CD1c-positive myeloid dendritic cell (primary cell): ENCODE measurements around the gene RMP24.
"Not testable (repeated sequence)": the region's sequence is repeated elsewhere in the genome, so short reads cannot be mapped to it uniquely, and the experiment has no call there.

Experiments
- DNase-seq: peaks from one replicate; pipeline ENCODE4 v3.0.0-alpha.2; 2016; ENCODE audit errors: extremely low spot score

RMP24 gene

DNA sequence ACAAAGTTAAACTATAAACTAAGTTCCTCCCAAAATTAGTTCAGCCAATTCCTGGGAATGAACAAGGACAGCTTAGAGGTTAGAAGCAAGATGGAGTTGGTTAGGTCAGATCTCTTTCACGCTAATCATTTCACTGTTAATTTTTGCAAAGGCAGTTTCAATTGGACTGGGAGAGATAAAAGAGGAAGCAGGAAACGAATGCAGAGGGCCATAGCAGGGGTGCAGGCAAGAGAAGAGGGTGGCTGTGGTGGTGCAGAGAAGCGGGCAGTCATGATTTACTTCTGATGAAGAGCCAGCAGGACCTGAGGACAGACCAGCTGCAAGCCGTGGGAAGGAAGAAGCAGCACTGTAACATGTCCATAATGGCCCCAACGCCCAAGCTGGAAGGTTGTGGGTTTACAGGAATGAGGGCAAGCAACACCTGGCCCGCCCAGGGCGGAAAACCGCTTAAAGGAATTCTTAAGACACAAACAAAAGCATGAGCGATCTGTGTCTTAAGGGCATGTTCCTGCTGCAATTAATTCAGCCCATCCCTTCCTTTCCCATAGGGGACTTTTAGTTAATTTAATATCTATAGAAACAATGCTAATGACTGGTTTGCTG is 4.1 kb upstream of the RMP24 start:
- peak; percentile 9 for DNase-seq

DNA sequence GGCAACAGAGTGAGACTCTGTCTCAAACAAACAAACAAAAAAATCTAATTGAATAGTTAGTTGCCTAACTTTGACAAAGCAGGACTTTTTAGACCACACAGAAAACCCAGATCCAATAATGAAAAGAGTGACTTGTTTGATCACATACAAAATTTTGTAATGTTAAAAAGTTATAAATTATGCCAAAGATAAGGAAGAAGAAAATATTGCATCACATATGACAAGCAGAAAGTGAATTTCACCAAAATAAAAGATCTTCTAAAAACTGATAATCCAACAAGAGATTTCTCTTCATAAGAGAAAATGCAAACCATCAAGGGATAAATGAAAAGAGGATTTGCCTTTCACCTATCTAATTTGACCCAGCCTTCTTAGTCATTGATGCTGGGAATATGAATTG is 2.8 kb upstream of the RMP24 start:
- no peak for DNase-seq

DNA sequence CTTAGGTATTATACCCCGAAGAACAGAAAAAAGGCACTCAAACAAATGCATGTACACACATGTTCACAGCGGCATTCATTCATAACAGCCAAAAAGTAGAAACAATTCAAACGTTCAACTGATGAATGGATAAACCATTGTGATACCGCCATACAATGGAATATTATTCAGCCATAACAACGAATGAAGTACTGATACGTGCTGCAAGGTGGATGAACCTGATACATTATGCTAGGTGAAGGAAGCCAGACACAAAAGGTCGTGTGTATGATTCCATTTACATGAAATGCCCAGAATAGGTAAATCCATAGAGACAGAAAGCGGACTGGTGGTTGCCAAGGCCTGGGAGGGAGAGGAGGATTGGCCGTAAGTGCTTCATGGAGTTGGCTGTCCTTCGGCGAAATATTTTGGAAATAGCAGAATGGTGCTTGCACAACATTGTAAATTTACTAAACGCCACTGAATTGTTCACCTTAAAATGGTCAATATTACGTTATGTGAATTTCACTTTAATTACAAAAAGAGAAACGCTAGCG is 750 bp upstream of the RMP24 start:
- DNase-seq: no peak

DNA sequence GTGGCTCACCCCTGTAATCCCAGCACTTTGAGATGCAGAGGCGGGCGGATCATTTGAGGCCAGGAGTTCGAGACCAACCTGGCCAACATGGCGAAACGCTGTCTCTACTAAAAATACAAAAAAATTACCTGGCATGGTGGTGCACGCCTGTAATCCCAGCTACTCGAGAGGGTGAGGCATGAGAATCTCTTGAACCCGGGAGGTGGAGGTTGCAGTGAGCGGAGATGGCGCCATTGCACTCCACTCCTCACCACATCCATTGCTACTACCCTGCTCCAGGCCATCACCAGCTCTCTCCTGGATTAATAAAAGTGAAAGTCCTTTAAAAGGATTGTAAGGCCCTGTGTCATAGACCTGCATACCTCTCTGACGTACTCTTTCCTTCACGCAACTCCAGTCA is 1.2 kb downstream of the RMP24 start:
- DNase-seq: no peak

DNA sequence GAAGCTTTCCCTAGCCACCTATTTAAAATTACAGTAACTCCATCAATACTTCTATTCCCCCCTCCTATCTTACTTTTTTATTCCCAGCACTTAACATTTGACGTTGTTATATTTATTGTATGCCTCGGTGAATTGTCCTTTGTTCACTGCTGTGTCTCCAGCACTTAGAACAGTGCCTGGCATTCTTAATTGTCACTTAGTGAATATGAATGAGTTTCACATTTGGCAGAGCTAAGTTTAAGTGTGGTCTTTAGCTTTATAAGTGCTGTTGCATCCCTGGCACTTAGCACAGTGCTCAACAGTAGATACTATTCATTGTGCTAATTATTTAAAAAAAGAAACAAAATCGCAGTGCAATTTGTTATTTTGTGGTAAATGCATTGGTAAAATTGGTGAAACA is 1.7 kb downstream of the RMP24 start:
- DNase-seq: no peak

DNA sequence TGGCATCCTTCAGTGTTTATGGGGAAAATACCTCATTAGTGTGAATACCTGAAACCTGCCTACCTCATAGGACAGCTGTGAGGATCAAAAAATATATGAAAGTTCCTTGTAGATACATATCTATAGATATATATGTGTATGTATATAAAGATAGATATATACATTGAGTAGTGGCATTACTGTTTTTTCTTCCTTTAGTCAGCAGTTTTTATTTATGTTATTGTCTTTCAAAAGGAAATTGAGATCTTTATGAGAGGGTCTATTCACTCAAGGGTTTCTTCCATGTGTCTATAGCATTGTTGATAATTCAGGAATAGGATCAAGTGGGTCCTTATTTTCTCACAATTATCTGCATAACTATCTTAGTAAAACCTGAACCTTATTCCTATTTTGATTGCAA is 6.6 kb downstream of the RMP24 start:
- no peak for DNase-seq

DNA sequence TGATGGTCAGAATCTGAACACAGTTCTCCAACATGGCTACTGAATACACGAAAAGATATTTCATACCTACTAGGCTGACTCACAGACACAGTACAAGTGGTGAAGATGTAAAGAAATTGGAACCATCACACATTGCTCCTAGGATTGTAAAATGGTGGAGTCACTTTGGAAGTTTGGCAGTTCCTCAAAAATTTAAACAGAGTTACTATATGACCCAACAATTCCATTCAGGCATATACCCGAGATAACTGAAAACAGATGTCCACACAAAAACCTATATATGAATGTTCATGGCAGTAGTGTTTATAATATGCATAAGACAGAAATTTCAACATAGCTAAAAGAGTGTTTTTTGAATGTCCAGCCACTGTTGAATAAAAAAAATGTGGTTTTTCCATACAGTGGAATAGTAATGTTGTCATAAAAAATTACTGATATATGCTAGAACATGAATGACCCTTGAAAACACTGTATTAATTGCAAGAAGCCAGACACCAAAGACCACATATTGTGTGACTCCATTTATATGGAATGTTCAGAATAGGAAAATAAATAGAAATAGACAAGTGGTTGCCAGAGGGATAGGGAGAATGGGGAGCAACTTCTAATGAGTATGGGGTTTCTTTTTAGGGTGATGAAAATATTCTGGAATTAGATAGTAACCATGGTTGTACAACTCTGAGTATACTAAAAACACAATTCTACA is 10.1 kb downstream of the RMP24 start:
- DNase-seq: no peak

DNA sequence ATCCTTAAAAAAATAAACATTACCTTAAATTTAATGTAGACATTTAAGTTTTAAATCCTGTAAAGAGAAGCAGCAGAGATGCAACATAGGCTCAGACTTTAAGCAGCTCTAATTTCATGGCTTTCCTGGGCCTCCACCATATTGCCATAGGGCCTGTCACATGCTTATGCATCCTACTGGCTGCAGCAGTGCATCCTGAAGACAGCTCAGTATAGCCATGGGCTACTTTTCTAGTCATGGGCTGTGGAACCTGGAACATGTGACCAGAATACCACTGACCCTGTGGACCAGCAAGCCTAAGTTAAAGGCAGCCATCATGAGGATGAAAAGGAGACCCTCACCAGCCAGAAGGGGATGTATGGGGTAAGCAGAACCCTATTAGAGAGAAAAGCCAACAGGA is 10.7 kb downstream of the RMP24 start:
- no peak for DNase-seq

DNA sequence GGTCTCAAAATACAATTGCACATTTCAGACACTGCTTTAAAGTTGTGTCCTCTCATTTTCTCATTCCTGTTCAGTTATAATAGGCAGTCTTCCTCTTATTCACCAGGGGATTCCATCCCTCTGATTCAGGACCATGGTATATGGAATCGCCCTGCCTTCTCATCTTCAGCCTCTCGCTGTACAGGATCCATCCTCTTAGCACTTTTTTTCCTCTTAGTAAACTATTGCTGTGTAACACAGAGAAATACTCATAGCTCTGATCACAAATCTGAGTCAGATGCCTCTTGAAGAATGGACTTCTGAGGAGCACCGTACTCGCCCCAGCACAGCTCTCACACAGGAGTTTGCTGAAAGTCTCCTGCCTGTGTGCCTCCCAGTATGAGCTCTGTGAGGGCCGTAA is 11.3 kb downstream of the RMP24 start:
- DNase-seq: no peak

DNA sequence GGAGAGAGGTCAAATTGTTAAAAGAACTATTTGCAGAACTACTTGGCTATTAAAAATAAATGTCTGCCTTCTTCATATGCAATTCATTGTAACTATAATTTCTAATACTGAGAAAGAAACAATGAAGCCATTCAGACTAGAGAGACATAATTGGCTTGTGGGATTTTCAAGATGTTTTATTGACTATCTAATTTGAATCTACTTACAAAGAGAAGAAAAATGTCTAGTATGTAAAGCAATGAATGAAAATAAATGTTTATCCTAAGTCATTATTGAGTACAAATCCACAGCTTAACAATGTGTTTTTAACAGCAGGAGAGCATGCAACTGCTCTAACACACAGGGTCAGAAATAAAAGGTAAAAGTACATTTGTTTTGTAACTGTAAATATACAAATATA is 19.2 kb downstream of the RMP24 start:
- no peak for DNase-seq

DNA sequence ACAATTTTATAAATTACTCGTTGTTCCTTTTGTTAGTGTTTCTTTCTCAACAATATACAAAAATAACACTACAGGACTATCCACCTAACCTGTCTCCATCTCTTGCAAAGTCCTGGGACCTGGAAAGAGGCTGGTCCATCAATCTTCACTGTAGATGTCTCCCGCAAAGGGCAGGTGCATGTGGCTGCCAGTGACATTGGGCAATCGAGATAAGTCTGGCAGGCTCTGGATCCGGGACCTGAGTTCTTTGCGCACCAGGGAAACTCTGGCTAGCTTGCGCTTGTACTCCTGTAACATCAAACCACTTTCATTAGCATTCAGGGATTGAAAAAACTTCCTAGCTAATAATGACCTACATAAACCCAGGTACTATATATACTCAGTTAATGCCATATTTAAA is 20.5 kb downstream of the RMP24 start:
- DNase-seq: no peak

DNA sequence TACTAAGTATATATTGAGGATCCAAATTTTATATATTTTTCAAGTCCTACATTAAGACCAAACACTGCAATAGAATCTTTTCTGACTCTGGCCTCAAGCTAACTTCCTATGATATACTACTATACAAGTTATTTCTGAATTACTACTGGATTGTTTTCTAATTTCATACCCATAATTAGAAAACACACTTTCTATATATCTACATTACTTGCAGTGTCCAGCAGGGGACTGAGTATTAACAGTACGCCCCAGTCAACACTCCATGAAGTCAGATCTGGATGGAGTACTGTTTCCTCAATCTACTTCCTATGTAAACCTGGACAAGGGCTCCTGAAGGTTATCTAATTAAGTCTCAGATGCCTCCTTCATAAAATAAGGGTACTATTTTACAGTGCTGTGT is 26.5 kb downstream of the RMP24 start:
- DNase-seq: no peak

DNA sequence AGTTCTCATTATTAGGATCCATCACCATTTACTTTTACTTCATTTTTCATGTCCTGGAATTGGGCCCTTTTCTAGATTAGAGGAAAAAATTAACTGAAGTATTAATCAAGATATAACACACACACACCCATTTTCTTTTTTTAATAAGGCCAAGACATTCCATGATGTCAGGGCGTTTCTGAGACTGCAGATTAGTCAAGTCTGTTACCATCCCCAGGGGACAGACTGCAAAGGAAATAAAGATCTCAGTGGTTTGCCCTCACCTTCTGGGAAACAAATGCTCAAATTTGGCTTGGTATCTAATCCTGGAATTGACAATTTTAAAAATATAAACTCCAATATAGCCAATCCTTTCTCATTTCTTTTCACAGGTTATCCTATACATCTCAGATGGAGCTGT is 27.4 kb downstream of the RMP24 start:
- no peak for DNase-seq

DNA sequence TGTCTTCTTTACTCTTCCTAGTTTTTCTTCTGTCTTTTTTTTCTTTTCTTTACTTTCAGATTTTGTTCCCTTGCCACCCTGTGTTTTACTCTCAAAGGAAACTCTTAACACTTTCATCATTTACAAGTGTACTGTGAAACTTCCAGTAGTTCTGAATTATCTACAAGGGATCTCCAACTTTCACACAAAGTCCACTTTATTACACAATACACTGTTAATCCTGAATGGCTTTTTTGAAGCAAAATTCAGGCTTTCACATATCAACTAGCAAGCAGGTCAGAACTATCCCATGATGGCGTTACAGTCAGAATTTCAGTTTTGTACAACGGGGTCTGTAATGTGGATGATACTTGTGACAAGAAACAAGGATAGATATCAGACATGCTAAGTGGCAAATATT is 34.5 kb downstream of the RMP24 start:
- DNase-seq: no peak

DNA sequence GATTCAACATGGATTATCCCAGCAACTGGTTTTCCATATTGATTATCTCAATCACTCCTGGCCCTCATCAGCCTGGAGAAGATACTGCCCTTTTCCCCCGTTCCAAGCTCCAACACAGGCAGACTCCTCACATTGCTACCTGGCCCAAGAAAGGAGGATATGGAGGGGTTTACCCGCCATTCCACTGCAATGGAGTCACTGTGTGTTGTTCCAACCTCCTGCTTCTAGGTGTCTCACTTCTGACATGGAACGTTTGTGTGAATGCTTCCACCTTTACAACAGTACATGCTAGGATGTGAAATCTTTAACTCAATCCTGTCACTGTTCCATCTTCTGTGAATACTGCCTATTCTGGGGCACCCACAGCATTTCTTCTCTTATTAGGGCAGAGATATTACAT is 36.7 kb downstream of the RMP24 start:
- no peak for DNase-seq

DNA sequence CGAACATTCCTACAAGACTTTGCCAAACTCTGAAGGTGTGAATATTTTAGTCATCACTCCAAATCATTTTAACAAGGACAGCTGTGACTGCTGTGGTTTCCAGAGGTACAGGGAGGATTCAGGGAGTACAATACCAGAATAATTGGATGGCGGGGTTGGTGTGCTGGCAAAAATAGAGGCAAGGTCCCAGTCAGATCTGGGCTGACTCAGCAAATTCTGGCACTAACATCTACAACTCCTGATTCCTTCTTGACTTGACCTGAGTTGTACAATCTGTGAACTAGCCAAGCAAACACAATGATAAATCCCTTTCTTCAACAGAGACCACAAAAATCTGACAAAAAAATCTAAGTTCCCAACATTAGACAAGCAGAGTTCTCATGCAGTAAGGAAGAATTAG is 40.4 kb downstream of the RMP24 start:
- DNase-seq: no peak

DNA sequence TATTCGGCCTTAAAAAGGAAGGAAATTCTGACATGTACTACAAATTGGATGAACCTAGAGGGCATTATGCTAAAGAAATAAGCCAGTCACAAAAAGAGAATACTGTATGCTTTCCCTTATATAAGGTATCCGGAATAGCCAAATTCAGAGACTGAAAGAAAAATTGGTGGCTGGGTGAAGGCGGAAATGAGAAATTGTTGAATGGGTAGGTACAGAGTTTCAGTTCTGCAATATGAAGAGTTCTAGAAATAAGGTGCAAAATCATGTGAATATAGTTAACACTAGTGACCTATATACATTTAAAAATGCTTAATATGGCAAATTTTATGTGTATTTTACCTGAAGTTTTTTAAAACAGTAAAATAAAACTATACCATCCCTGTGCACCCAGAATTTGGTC is 43.1 kb downstream of the RMP24 start:
- peak; percentile 22 for DNase-seq

DNA sequence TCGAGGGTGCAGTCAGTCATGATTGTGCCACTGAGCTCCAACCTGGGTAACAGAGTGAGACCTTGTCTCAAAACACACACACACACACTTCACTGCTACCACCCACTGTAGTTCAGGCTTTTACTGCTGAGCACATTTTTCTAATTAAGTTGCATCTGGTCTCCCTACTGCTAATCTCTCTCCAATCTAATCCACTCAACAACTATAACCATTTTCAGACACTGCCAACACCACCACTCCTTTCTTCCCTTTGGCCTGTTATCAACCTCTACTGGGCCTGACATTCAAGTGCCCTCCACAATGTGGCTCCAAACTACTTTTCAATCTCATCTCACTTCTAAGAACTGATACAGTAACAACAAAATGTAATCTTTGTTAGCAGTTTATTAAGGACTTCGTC is 44.8 kb downstream of the RMP24 start:
- no peak for DNase-seq

DNA sequence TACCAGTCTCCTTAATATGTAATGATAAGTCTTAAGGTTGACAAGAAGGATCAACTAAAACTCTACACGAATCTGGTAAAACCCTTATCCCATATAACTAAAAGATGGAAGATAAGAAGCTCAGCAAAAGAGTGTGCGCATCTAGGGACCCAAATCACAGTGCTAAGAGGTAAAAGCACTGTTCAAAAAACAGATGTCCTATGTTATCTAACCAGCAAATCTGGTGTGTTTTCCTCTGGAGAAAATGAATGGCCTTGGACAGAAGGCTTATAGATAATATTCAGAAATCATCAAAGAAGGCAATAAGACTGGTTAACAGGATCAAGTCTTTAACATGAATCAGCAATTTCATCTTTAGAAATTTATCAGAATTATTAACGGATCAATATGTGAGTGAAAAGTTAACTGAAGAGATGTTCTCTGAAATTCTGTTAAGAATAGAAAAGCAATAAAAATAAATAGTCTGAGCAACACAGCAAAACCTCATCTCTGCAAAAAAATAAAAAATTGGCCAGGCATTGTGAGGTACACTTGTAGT is 47.8 kb downstream of the RMP24 start:
- no peak for DNase-seq

DNA sequence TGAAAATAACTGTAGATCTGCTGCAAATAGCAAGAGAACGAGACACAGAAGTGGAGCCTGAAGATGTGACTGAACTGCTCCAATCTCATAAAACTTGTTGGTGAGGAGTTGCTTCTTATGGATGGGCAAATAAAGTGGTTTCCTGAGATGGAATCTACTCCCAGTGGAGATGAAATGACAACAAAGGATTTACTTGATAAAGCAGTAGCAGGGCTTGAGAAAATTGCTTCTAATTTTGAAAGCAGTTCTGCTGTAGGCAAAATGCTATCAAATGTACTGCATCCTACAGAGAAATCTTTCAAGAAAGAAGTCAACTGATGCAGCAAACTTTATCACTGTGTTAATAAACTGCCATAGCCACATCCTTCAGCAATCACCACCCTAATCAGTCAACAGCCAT is 50.9 kb downstream of the RMP24 start:
- DNase-seq: no peak

DNA sequence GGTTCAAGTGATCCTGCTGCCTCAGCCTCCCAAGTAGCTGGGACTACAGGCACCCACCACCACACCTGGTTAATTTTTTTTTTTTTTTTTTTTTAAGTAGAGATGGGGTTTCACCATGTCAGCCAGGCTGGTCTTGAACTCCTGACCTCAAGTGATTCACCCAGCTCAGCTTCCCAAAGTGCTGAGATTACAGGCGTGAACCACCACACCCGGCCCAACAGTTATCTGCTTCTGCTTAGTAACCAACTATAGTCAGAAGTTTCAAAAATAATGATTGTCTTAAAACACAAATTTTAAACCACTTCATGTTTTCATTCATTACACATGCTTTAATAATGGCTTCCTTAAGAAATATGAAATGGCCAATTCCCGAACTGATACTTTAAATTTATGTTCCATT is 51.8 kb downstream of the RMP24 start:
- not testable (repeated sequence) for DNase-seq

DNA sequence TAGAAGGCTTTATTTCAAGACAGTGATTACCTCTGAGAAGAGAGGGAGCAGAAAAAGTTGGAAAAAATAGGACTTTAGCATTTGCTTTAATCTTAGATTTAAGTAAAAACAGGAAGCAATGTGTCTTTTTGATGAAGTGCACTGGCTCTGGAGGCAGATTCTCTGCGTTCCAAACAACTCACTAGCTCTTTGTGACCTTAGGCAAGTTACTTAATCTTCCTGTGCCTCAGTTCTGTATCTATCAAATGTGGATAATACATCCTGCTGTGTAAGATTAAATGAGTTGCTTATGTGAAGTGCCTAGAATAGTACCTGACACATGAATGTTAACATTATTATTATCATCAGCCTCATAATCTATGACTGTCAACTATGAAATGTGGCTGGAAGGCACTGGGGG is 52.5 kb downstream of the RMP24 start:
- DNase-seq: no peak

DNA sequence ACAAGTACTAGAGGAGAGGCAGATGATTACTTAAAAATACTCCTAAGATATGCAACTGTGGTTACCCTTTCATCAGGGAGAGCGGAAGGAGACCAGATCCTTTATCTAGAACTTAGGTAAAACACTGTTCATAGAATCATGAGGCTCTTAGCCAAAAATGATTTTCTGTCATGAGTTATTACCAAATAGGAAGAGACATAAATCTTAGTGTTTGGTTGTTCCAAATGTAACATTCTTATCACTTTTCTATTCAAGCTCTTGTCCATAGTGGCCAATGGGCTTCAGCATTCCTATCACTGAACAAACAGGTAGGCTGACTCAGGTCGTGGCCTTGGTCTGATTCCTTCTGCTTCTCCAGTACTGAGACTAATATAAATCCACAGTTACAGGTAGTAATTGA is 56.4 kb downstream of the RMP24 start:
- DNase-seq: no peak
